Measurements from ENCODE around the gene SLC16A12. TPM values are rescaled to one million over a fixed set of nuclear protein-coding genes. Genes with fewer than 3 reads are reported as not detected.

Gene SLC16A12
- total and polyA plus RNA-seq, 2 of the 13 experiments (the other 11 are each of a cell fraction or from before 2014, with no cell fraction given) = 0.02 TPM; not detected in 1

- FAIRE-seq = no peak
- in situ Hi-C loops (cut with HindIII; ENCODE audit: extremely low pct_ligation_motif_present, low pct_unique_long_range_greater_than_20kb) = no loop called here
- ChIA-PET CTCF (ENCODE audit: low intra/inter-chr PET ratio, low total read pairs) (no interaction called here), POLR2A (no interaction called here)
- BruUV-seq (replicated peaks) = no TSS peak
- H3K36me3 ChIP-seq (replicated peaks in 1 of 2; ENCODE audit: control insufficient read depth in 1 of 2, insufficient read depth in 2 of 2, low read length in 2 of 2) = no peaks in the 10 kb centered on the region
- no peak overlapping the region for H2AFZ ChIP-seq (ENCODE audit: low read length)
- H3K4me3 ChIP-seq (replicated peaks in 1 of 3; ENCODE audit: insufficient read depth in 1 of 3, low read depth in 2 of 3, low read length in 3 of 3) = no peak overlapping the region
- H3K9ac ChIP-seq (ENCODE audit: insufficient read depth, low read depth, low read length) = no peak overlapping the region
- H3K27ac ChIP-seq (ENCODE audit: extremely low read length, insufficient read depth, low read length) = no peak overlapping the region
- no peaks in the 10 kb centered on the region for H4K20me1 ChIP-seq (ENCODE audit: insufficient read depth, low read length)
- intact Hi-C loops (cut with micrococcal nuclease; ENCODE audit: unreplicated experiment) = no loop called here
- no peak for DNase-seq (ENCODE audit: low spot score)
- H3K79me2 ChIP-seq (ENCODE audit: insufficient read depth, low read length) = no peaks in the 10 kb centered on the region
- ATAC-seq = no peak
- H3K4me1 ChIP-seq (ENCODE audit: insufficient read depth, low read length) = peaks cover 8% of the 10 kb centered on the region; the same call in 1 of the 2 replicates
- H3K4me2 ChIP-seq (ENCODE audit: low read depth, low read length) = no peak overlapping the region
- whole genome bisulfite sequencing (ENCODE audit: low lambda C conversion rate) = 0% methylated on average over 1 of the region's 1 CpG
- H3K27me3 ChIP-seq (ENCODE audit: control insufficient read depth in 1 of 2, insufficient read depth in 2 of 2, low read length in 2 of 2) = no peaks in the 10 kb centered on the region
- no peaks in the 10 kb centered on the region for H3K9me3 ChIP-seq (ENCODE audit: low read length)
- TF ChIP-seq NFIC (IDR thresholded peaks at IDR 0.05; ENCODE audit: low read length) = no peak
- no peak for TF ChIP-seq SMARCE1 (IDR thresholded peaks at IDR 0.05; ENCODE audit: borderline replicate concordance)
- TF ChIP-seq HMG20A (CRISPR knock-in tag; IDR thresholded peaks at IDR 0.05; ENCODE audit: borderline replicate concordance) = no peak
- TF ChIP-seq ZNF609 (CRISPR knock-in tag; IDR thresholded peaks at IDR 0.05; ENCODE audit: borderline replicate concordance) = no peak
- TF ChIP-seq UBTF (CRISPR knock-in tag; IDR thresholded peaks at IDR 0.05) = no peak
- TF ChIP-seq ADNP (CRISPR knock-in tag; IDR thresholded peaks at IDR 0.05) = no peak
- no peak for TF ChIP-seq ZBTB49 (CRISPR knock-in tag; IDR thresholded peaks at IDR 0.05; ENCODE audit: borderline replicate concordance)
- TF ChIP-seq ZNF180 (CRISPR knock-in tag; IDR thresholded peaks at IDR 0.05; ENCODE audit: borderline replicate concordance, low read depth) = no peak
- no peak for TF ChIP-seq DMAP1 (CRISPR knock-in tag; IDR thresholded peaks at IDR 0.05)
- no peak for TF ChIP-seq ATF2 (CRISPR knock-in tag; IDR thresholded peaks at IDR 0.05)
- no peak for TF ChIP-seq GLMP (CRISPR knock-in tag; IDR thresholded peaks at IDR 0.05; ENCODE audit: borderline replicate concordance)
- TF ChIP-seq ATF7 (IDR thresholded peaks at IDR 0.05) = no peak
- no peak for TF ChIP-seq ATF7 (CRISPR knock-in tag; IDR thresholded peaks at IDR 0.05)
- TF ChIP-seq ZNF850 (CRISPR knock-in tag; conservative IDR thresholded peaks at IDR 0.05) = no peak
These were observed 22.2 kb downstream of the SLC16A12 start for GRCh38 chr10:89513206-89513605.
